Measurements from ENCODE around the gene SEMA4B. TPM values are rescaled to one million over a fixed set of nuclear protein-coding genes. Genes with fewer than 3 reads are reported as not detected.
"Not testable (repeated sequence)": the region's sequence is repeated elsewhere in the genome, so short reads cannot be mapped to it uniquely, and the experiment has no call there.

The SEMA4B gene
- total RNA-seq, 4 donors from 2014 or later, result 63.2 to 147 (median 91.3) TPM

GRCh38 chr15:90184786-90185704 is 16.1 kb upstream of the SEMA4B start:
- TF ChIP-seq CTCF (IDR thresholded peaks at IDR 0.05) (peak in 1 of 6 experiments; percentile 4), POLR2A (IDR thresholded peaks at IDR 0.05) (peak; percentile 39 to 67)
- peaks cover 0 to 45% (median 13%) of the 10 kb centered on the region in 4 donors for H3K4me1 ChIP-seq
- H3K27me3 ChIP-seq, result no peaks in the 10 kb centered on the region
- DNase-seq, result peak; percentile 83 to 91 (median 90)
- H3K4me3 ChIP-seq, result peak overlapping the region; percentile 76 to 92 (median 79)
- H3K27ac ChIP-seq, result peak overlapping the region; percentile 91 to 96 (median 93)
- H3K36me3 ChIP-seq, result no peaks in the 10 kb centered on the region
- no peaks in the 10 kb centered on the region for H3K9me3 ChIP-seq

GRCh38 chr15:90187257-90187868 is 13.8 kb upstream of the SEMA4B start:
- Histone ChIP-seq H3K27ac (peak overlapping the region in 3 of 4 donors; percentile 12 to 95 (median 19)), H3K27me3 (no peaks in the 10 kb centered on the region), H3K4me3 (no peak overlapping the region), H3K9me3 (no peaks in the 10 kb centered on the region), H3K4me1 (peaks cover 3 to 68% (median 26%) of the 10 kb centered on the region in 4 donors), H3K36me3 (no peaks in the 10 kb centered on the region)
- TF ChIP-seq POLR2A (IDR thresholded peaks at IDR 0.05), result no peak
- no peak for TF ChIP-seq CTCF (IDR thresholded peaks at IDR 0.05)
- DNase-seq, result no peak

- Histone ChIP-seq H3K4me1 (peaks cover 3 to 74% (median 29%) of the 10 kb centered on the region in 4 donors), H3K27ac (peak overlapping the region in 2 of 4 donors; percentile 78 to 85)
- H3K9me3 ChIP-seq, H3K27me3 ChIP-seq, H3K36me3 ChIP-seq, H3K4me3 ChIP-seq, DNase-seq: not testable (repeated sequence)
These were observed 13.1 kb upstream of the SEMA4B start for GRCh38 chr15:90188065-90188464.

- no peaks in the 10 kb centered on the region for H3K27me3 ChIP-seq
- no peak for DNase-seq
- H3K4me3 ChIP-seq, result no peak overlapping the region
- TF ChIP-seq CTCF (IDR thresholded peaks at IDR 0.05) (no peak), POLR2A (IDR thresholded peaks at IDR 0.05) (no peak)
- no peaks in the 10 kb centered on the region for H3K36me3 ChIP-seq
- H3K27ac ChIP-seq, result peak overlapping the region; percentile 78 to 93 (median 88)
- H3K4me1 ChIP-seq, result peaks cover 3 to 74% (median 33%) of the 10 kb centered on the region in 4 donors
- H3K9me3 ChIP-seq, result no peaks in the 10 kb centered on the region
These were observed 12.0 kb upstream of the SEMA4B start for GRCh38 chr15:90188914-90189748.

GRCh38 chr15:90189781-90190467 is 11.2 kb upstream of the SEMA4B start:
- Histone ChIP-seq H3K27me3 (no peaks in the 10 kb centered on the region), H3K4me3 (no peak overlapping the region), H3K27ac (peak overlapping the region; percentile 78 to 93 (median 88)), H3K9me3 (no peaks in the 10 kb centered on the region), H3K36me3 (no peaks in the 10 kb centered on the region), H3K4me1 (peaks cover 3 to 74% (median 33%) of the 10 kb centered on the region in 4 donors)
- no peak for DNase-seq
- TF ChIP-seq CTCF (IDR thresholded peaks at IDR 0.05) (no peak), POLR2A (IDR thresholded peaks at IDR 0.05) (no peak)

Data from Peyer's patch (tissue), 4 donors.